SU-DHL-6 (cell line): Measurements from ENCODE around the gene WDR13.

ENCODE experiments used
- H2AFZ ChIP-seq: fragments of 200-600 bp; sonication (generic); 2 replicates; pipeline ENCODE4 v1.6.1; 2014; ENCODE audit warnings: low read depth, mild to moderate bottlenecking, moderate library complexity, mixed read lengths, antibody characterized with exemption, low read length; ENCODE audit not compliant: severe bottlenecking
- H3F3A ChIP-seq: fragments of 200-600 bp; shearing (Covaris generic); 2 replicates; pipeline ENCODE4 v1.6.0; 2016; ENCODE audit warnings: antibody characterized with exemption, mild to moderate bottlenecking; ENCODE audit not compliant: insufficient read depth
- H3K27ac ChIP-seq: fragments of 200-600 bp; sonication (generic); 2 replicates; pipeline ENCODE4 v1.5.1; 2016; ENCODE audit warnings: low read depth, mild to moderate bottlenecking, low read length, moderate library complexity, mixed read lengths
- H3K27me3 ChIP-seq: fragments of 200-600 bp; sonication (generic), shearing (Covaris generic); 2 replicates; pipeline ENCODE4 v1.6.0; 2014; ENCODE audit warnings: mild to moderate bottlenecking, low read length
- H3K36me3 ChIP-seq: fragments of 200-600 bp; sonication (generic); 2 replicates; pipeline ENCODE4 v1.6.1; 2014; ENCODE audit warnings: mild to moderate bottlenecking, low read length, mixed read lengths
- H3K4me2 ChIP-seq: fragments of 300-600, 200-600 bp; shearing (Covaris generic), sonication (generic); 2 replicates; pipeline ENCODE4 v1.6.0; 2014; ENCODE audit warnings: low read length, low read depth, mild to moderate bottlenecking; ENCODE audit not compliant: poor library complexity, severe bottlenecking
- H3K4me3 ChIP-seq: fragments of 200-600 bp; sonication (generic); 2 replicates; pipeline ENCODE4 v1.5.1; 2014; ENCODE audit warnings: antibody characterized with exemption, low read length, mild to moderate bottlenecking, mixed read lengths; ENCODE audit not compliant: insufficient read depth, poor library complexity, severe bottlenecking
- H3K79me2 ChIP-seq: fragments of 200-600 bp; sonication (generic); 2 replicates; pipeline ENCODE4 v1.6.1; 2014; ENCODE audit warnings: mild to moderate bottlenecking, low read length, moderate library complexity; ENCODE audit not compliant: insufficient read depth
- H3K9ac ChIP-seq: fragments of 200-600 bp; sonication (generic); 2 replicates; pipeline ENCODE4 v1.7.0; 2014; ENCODE audit warnings: mild to moderate bottlenecking, low read length
- H3K9me2 ChIP-seq: fragments of 200-600 bp; sonication (generic); replicated peaks from 2 replicates; pipeline ENCODE4 v1.6.1; 2014; ENCODE audit warnings: low read length; ENCODE audit not compliant: insufficient read depth
- H3K9me3 ChIP-seq: fragments of 200-600 bp; sonication (generic); 2 replicates; pipeline ENCODE4 v1.6.1; 2014; ENCODE audit warnings: low read length, mixed read lengths; ENCODE audit not compliant: insufficient read depth
- H4K20me1 ChIP-seq: fragments of 200-600 bp; sonication (generic); 2 replicates; pipeline ENCODE4 v1.6.1; 2014; ENCODE audit warnings: low read depth, mild to moderate bottlenecking, antibody characterized with exemption, low read length, moderate library complexity, mixed read lengths
- CTCF ChIP-seq: fragments of 200-600 bp; sonication (generic); IDR thresholded peaks from one replicate; pipeline ENCODE4 v1.5.1; 2017; ENCODE audit warnings: antibody characterized with exemption, mild to moderate bottlenecking, low read length, moderate library complexity; ENCODE audit not compliant: insufficient read depth, poor library complexity, severe bottlenecking
- EZH2phosphoT487 ChIP-seq: fragments of 200-600 bp; sonication (generic), shearing (Covaris generic); conservative IDR thresholded peaks from 2 replicates; pipeline ENCODE4 v1.6.1; 2018; ENCODE audit warnings: mild to moderate bottlenecking, antibody characterized with exemption, low read length, moderate library complexity, mixed read lengths

The WDR13 gene

GRCh38 chrX:48631376-48632090, 34.2 kb downstream of the WDR13 start:
- no peaks in the 10 kb centered on the region for H3K36me3 ChIP-seq
- H3K27me3 ChIP-seq, result no peaks in the 10 kb centered on the region
- H3K79me2 ChIP-seq, result no peaks in the 10 kb centered on the region
- no peak overlapping the region for H3K4me3 ChIP-seq
- no peak overlapping the region for H2AFZ ChIP-seq
- no peak for TF ChIP-seq EZH2phosphoT487
- TF ChIP-seq CTCF, result no peak
- H4K20me1 ChIP-seq, result no peaks in the 10 kb centered on the region
- no peaks in the 10 kb centered on the region for H3K9me3 ChIP-seq
- no peak overlapping the region for H3K4me2 ChIP-seq
- H3K27ac ChIP-seq, result no peak overlapping the region
- no peak overlapping the region for H3K9ac ChIP-seq
- no peaks in the 10 kb centered on the region for H3K9me2 ChIP-seq
- H3F3A ChIP-seq, result no peaks in the 10 kb centered on the region

- Histone ChIP-seq H3K79me2 (no peaks in the 10 kb centered on the region), H3K4me3 (no peak overlapping the region), H3K4me2 (no peak overlapping the region), H3F3A (no peaks in the 10 kb centered on the region), H3K36me3 (no peaks in the 10 kb centered on the region), H3K9me3 (no peaks in the 10 kb centered on the region), H3K27ac (no peak overlapping the region), H3K9ac (no peak overlapping the region), H4K20me1 (no peaks in the 10 kb centered on the region), H2AFZ (no peak overlapping the region), H3K27me3 (no peaks in the 10 kb centered on the region), H3K9me2 (no peaks in the 10 kb centered on the region)
- TF ChIP-seq EZH2phosphoT487 (no peak), CTCF (no peak)
Observed at GRCh38 chrX:48632207-48632606, 34.9 kb downstream of the WDR13 start.

- H3K36me3 ChIP-seq, result no peaks in the 10 kb centered on the region
- no peaks in the 10 kb centered on the region for H4K20me1 ChIP-seq
- H3K4me2 ChIP-seq, result no peak overlapping the region
- no peaks in the 10 kb centered on the region for H3K9me2 ChIP-seq
- H3K9ac ChIP-seq, result no peak overlapping the region
- H2AFZ ChIP-seq, result no peak overlapping the region
- H3K27me3 ChIP-seq, result no peaks in the 10 kb centered on the region
- H3K27ac ChIP-seq, result no peak overlapping the region
- TF ChIP-seq CTCF (no peak), EZH2phosphoT487 (no peak)
- no peak overlapping the region for H3K4me3 ChIP-seq
- H3F3A ChIP-seq, result no peaks in the 10 kb centered on the region
- no peaks in the 10 kb centered on the region for H3K79me2 ChIP-seq
- H3K9me3 ChIP-seq, result no peaks in the 10 kb centered on the region
Observed at GRCh38 chrX:48636301-48636700, 39.0 kb downstream of the WDR13 start.
